H1 (cell line): ENCODE results near the gene PTPN12. TPM values are rescaled to one million over a fixed set of nuclear protein-coding genes. Genes with fewer than 3 reads are reported as not detected.

ENCODE experiments used
- ATF3 ChIP-seq: IDR thresholded peaks from 2 replicates; pipeline ENCODE4 v1.6.1; 2011; ENCODE audit warnings: low read depth, mild to moderate bottlenecking, low read length; ENCODE audit not compliant: insufficient read depth
- polyA plus RNA-seq, 7 experiments: library from polyadenylated mRNA; depleted of rRNA in 3 of 7; stranded (reverse) in 5 of 7; unstranded in 2 of 7; fragments of >200 nt in 5 of 7; fragments of 200-250 nt in 2 of 7; gene quantifications; 1 replicate in 5 of 7; 2 replicates in 1 of 7; 4 replicates in 1 of 7; pipeline versions ENCODE4 v1.2.1 to v1.2.3, GENCODE V29; 2011 to 2013; ENCODE audit warnings: missing spikeins in 2 of 7, mixed read lengths in 2 of 7
- total RNA-seq: library from RNA; stranded (reverse); fragmentation: NEBNext Ultra II Directional; extraction: Animal tissue kit (Norgen Biotek cat#: 25700); gene quantifications from 2 replicates; pipeline ENCODE4 v1.2.1, GENCODE V29; 2021

Gene PTPN12
- total and polyA plus RNA-seq, 2 of the 8 experiments (the other 6 are each of a cell fraction or from before 2014, with no cell fraction given) = 39.7 to 132 TPM

GRCh38 chr7:77570330-77571011 is 33.4 kb downstream of the PTPN12 start (continued):
- TF ChIP-seq ATF3 = no peak
